ENCODE measurements around the gene KLK8.

The KLK8 gene

DNA sequence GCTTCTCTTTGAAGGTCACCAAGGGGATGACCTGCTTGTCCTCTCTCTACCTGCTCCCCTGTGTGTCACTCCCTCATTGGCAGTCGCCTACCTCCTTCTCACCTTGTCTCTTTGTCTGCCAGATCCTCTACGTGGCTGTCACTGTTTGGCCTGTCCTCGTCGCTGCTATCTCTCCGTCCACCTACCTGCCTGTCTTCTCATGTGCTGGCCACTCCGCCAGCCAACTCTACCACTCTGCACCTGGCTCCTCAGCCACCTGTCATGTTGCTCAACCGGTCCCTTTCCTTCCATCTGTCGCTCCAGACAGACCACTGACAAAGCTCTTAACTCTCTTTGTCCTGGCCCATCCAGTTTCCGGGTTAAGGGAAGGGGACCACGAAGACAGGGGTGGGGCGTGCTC lies 33.3 kb upstream of the KLK8 start, which contains the start of gene KLK12:
TSS of gene KLK12 (minus strand) at position 299 of the 400 bp plus-strand sequence. CDS start 381 bp downstream, outside the sequence.
- no peaks in the 10 kb centered on the region for H3K27me3 ChIP-seq (replicated peaks)
- H3K36me3 ChIP-seq (replicated peaks), result no peaks in the 10 kb centered on the region
- DNase-seq, result no peak
- no peak within 1 kb of the TSS for H3K27ac ChIP-seq
- TF ChIP-seq, protein P1, sequence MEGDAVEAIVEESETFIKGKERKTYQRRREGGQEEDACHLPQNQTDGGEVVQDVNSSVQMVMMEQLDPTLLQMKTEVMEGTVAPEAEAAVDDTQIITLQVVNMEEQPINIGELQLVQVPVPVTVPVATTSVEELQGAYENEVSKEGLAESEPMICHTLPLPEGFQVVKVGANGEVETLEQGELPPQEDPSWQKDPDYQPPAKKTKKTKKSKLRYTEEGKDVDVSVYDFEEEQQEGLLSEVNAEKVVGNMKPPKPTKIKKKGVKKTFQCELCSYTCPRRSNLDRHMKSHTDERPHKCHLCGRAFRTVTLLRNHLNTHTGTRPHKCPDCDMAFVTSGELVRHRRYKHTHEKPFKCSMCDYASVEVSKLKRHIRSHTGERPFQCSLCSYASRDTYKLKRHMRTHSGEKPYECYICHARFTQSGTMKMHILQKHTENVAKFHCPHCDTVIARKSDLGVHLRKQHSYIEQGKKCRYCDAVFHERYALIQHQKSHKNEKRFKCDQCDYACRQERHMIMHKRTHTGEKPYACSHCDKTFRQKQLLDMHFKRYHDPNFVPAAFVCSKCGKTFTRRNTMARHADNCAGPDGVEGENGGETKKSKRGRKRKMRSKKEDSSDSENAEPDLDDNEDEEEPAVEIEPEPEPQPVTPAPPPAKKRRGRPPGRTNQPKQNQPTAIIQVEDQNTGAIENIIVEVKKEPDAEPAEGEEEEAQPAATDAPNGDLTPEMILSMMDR (IDR thresholded peaks at IDR 0.05; ENCODE audit: low read depth, low read length, missing control alignments), result no peak
- H3K4me3 ChIP-seq (ENCODE audit: low read depth, low read length), result no peak within 1 kb of the TSS
- in situ Hi-C loops (cut with HindIII; ENCODE audit: low pct_ligation_motif_present, low sequenced_read_pairs), result no loop called here

DNA sequence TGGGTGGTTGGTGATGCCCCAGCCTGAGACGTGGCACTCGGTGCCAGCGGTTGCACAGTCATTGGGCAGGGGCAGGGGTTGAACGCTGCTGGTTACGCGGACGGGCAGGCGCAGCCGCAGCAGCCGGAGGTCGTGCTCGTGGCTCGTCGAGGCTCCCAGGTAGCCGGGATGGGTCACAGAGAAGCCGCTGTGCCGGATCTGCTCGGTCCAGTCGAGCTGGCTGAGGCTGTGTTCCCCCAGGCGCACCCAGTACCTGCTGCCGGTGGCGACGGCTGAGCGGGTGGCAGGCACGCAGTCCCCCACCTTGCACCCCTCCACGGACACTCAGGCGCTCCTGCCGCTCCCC lies 30.4 kb upstream of the KLK8 start:
- TF ChIP-seq, protein P1 (IDR thresholded peaks at IDR 0.05; ENCODE audit: low read depth, low read length, missing control alignments), result no peak

DNA sequence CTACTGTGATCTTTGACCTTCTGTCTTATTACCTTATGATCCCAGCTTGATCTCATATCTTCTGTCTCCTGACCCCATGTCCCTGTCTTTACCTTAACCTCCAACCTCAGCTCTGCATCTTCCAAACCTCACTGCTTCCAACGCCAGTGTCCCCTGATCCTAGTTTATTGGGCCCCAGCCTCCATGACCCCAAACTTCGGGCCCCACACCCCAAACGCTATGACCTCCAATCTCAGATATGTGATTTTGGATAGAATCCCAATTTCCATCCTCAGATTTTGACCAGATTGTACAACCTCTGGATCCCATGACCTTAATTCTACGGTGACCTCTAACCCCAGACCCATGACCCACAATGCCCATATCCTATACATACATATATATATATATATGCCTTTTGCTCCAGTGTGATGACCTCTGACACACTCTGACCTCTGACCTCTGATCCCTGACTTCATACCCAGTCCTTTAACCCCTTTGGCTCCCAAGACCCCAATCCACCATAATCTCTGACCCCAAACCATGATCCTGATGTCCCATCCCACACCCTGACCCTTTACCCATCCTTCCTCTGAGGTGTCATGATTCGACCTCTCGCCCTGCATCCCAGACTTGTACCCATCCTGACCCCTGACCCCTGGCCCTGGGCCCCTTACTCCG lies 29.9 kb upstream of the KLK8 start:
- Histone ChIP-seq H3K27ac (no peak overlapping the region), H3K27me3 (replicated peaks) (no peaks in the 10 kb centered on the region), H3K36me3 (replicated peaks) (no peaks in the 10 kb centered on the region), H3K4me3 (ENCODE audit: low read depth, low read length) (no peak overlapping the region)
- TF ChIP-seq, protein P1 (IDR thresholded peaks at IDR 0.05; ENCODE audit: low read depth, low read length, missing control alignments), result no peak
- no peak for DNase-seq
- in situ Hi-C loops (cut with HindIII; ENCODE audit: low pct_ligation_motif_present, low sequenced_read_pairs), result no loop called here

More for the DNA sequence above, 30.4 kb upstream of the KLK8 start:
- H3K36me3 ChIP-seq (replicated peaks), result no peaks in the 10 kb centered on the region
- H3K27ac ChIP-seq, result no peak overlapping the region
- no peak overlapping the region for H3K4me3 ChIP-seq (ENCODE audit: low read depth, low read length)
- H3K27me3 ChIP-seq (replicated peaks), result no peaks in the 10 kb centered on the region
- in situ Hi-C loops (cut with HindIII; ENCODE audit: low pct_ligation_motif_present, low sequenced_read_pairs), result no loop called here
- no peak for DNase-seq

DNA sequence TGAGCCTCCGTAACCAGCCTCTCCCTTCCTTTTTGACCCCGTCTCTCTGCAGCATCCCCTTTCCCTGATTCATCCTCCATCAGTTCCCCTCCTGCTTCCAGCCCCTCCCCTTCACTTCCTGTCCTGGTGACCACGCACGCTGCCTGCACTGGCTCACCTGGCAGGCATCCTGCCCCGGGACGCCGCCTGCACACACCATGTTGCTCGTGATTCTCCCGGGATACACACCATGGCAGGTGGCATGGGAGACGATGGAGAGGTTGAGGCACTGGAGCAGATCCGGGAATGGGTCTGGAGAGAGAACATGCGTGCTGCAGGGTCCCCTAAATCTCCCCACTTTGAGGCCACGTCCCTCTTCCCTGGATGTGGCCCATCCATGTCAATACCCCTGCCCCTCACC lies 29.2 kb upstream of the KLK8 start:
- Histone ChIP-seq H3K27ac (no peak overlapping the region), H3K4me3 (ENCODE audit: low read depth, low read length) (no peak overlapping the region), H3K36me3 (replicated peaks) (no peaks in the 10 kb centered on the region), H3K27me3 (replicated peaks) (no peaks in the 10 kb centered on the region)
- in situ Hi-C loops (cut with HindIII; ENCODE audit: low pct_ligation_motif_present, low sequenced_read_pairs), result no loop called here
- TF ChIP-seq, protein P1 (IDR thresholded peaks at IDR 0.05; ENCODE audit: low read depth, low read length, missing control alignments), result no peak
- no peak for DNase-seq

DNA sequence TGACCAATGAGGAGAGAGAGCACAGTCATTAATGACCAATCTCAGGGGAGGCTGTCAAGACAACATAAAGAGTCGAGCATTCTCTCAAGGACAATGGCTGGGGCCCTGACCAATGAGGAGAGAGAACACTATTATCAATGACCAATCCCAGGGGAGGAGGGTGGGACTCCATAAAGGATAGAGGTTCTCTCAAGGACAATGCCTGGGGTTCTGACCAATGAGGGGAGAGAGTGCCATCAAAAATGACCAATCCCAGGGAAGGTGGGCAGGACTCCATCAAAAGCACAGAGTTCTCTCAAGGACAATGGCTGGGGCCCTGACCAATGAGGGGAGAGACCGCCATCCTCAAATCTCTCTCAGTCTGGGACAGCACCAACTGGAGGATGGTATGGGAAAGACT lies 28.3 kb upstream of the KLK8 start:
- no peak for DNase-seq
- Histone ChIP-seq H3K4me3 (ENCODE audit: low read depth, low read length) (no peak overlapping the region), H3K27ac (no peak overlapping the region), H3K27me3 (replicated peaks) (no peaks in the 10 kb centered on the region), H3K36me3 (replicated peaks) (no peaks in the 10 kb centered on the region)
- TF ChIP-seq, protein P1 (IDR thresholded peaks at IDR 0.05; ENCODE audit: low read depth, low read length, missing control alignments), result no peak
- in situ Hi-C loops (cut with HindIII; ENCODE audit: low pct_ligation_motif_present, low sequenced_read_pairs), result no loop called here

DNA sequence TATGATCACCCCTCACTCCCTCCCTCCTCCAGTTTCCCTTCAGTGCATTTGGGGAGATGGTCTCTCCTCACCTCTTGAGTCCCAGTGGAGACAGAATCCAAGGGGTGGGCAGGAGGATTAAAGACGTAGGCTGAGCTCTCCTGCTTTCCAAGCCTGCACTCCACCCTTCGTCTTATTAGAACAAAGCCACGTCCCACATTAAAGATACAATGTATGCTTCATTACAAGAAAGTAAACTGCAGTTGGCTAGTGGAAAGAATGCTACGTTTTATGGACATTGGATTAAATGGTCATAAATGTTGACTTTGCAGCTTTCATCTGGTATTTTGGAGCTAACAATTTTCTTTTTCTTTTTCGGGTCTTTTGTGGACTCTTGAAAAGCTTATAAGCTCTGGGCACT lies 26.5 kb upstream of the KLK8 start:
- Histone ChIP-seq H3K4me3 (ENCODE audit: low read depth, low read length) (no peak overlapping the region), H3K27ac (no peak overlapping the region), H3K36me3 (replicated peaks) (no peaks in the 10 kb centered on the region), H3K27me3 (replicated peaks) (no peaks in the 10 kb centered on the region)
- no peak for DNase-seq
- TF ChIP-seq, protein P1 (IDR thresholded peaks at IDR 0.05; ENCODE audit: low read depth, low read length, missing control alignments), result no peak
- in situ Hi-C loops (cut with HindIII; ENCODE audit: low pct_ligation_motif_present, low sequenced_read_pairs), result no loop called here
